HepG2 (cell line): ENCODE measurements around the gene AMIGO1. TPM values are rescaled to one million over a fixed set of nuclear protein-coding genes. Genes with fewer than 3 reads are reported as not detected.

Experiments
- ARNT2 ChIP-seq: sonication (generic); formaldehyde crosslinking; IDR thresholded peaks from 2 replicates; pipeline ENCODE4 v1.8.0; 2022; ENCODE audit warnings: mild to moderate bottlenecking, low read depth, missing genetic modification reagents, moderate library complexity
- ATF3 ChIP-seq: sonication (generic); formaldehyde crosslinking; IDR thresholded peaks from 2 replicates; pipeline ENCODE4 v1.4.0; 2020; ENCODE audit warnings: missing genetic modification reagents
- DZIP1 ChIP-seq: sonication (generic); formaldehyde crosslinking; IDR thresholded peaks from 2 replicates; pipeline ENCODE4 v1.5.0; 2020; ENCODE audit warnings: mild to moderate bottlenecking, missing genetic modification reagents
- ETV6 ChIP-seq: sonication (generic); formaldehyde crosslinking; conservative IDR thresholded peaks from 2 replicates; pipeline ENCODE4 v1.4.0; 2020; ENCODE audit warnings: missing genetic modification reagents
- FOXK1 ChIP-seq: sonication (generic); formaldehyde crosslinking; IDR thresholded peaks from 2 replicates; pipeline ENCODE4 v1.4.0; 2020; ENCODE audit warnings: low read depth, missing genetic modification reagents, borderline replicate concordance
- HMG20B ChIP-seq: conservative IDR thresholded peaks from 2 replicates; pipeline ENCODE4 v1.6.1; 2016; ENCODE audit warnings: missing genetic modification reagents, missing compliant biosample characterization
- HNF4A ChIP-seq: sonication (generic); formaldehyde crosslinking; IDR thresholded peaks from 2 replicates; pipeline ENCODE4 v1.4.0; 2020; ENCODE audit warnings: missing genetic modification reagents
- JUNB ChIP-seq: sonication (generic); formaldehyde crosslinking; IDR thresholded peaks from 2 replicates; pipeline ENCODE4 v1.8.0; 2022; ENCODE audit warnings: missing genetic modification reagents, mild to moderate bottlenecking, borderline replicate concordance
- SAFB2 ChIP-seq: sonication (generic); formaldehyde crosslinking; IDR thresholded peaks from 2 replicates; pipeline ENCODE4 v1.5.1; 2020; ENCODE audit warnings: missing genetic modification reagents, low read depth, mild to moderate bottlenecking, borderline replicate concordance
- SMC3 ChIP-seq: IDR thresholded peaks from 2 replicates; pipeline ENCODE4 v1.6.1; 2011; ENCODE audit warnings: low read length, improper control_type of control experiment
- SP4 ChIP-seq: sonication (generic); formaldehyde crosslinking; IDR thresholded peaks from 2 replicates; pipeline ENCODE4 v1.8.1; 2023; ENCODE audit warnings: mild to moderate bottlenecking, missing genetic modification reagents
- TFDP1 ChIP-seq: IDR thresholded peaks from 2 replicates; pipeline ENCODE4 v1.6.1; 2016; ENCODE audit warnings: missing compliant biosample characterization, missing genetic modification reagents, borderline replicate concordance
- YY1 ChIP-seq: IDR thresholded peaks from 2 replicates; pipeline ENCODE4 v1.6.1; 2011; ENCODE audit warnings: low read length, low read depth, moderate library complexity, mild to moderate bottlenecking; ENCODE audit not compliant: insufficient read depth, insufficient replicate concordance
- ZBTB46 ChIP-seq: sonication (generic); formaldehyde crosslinking; IDR thresholded peaks from 2 replicates; pipeline ENCODE4 v1.4.0; 2020; ENCODE audit warnings: mild to moderate bottlenecking, missing genetic modification reagents, borderline replicate concordance
- ZNF274 ChIP-seq: sonication (generic); formaldehyde crosslinking; IDR thresholded peaks from 2 replicates; pipeline ENCODE4 v1.5.1; 2020; ENCODE audit warnings: mild to moderate bottlenecking, missing genetic modification reagents
- ZNF281 ChIP-seq: sonication (generic); formaldehyde crosslinking; IDR thresholded peaks from 2 replicates; pipeline ENCODE4 v1.4.0; 2020; ENCODE audit warnings: missing genetic modification reagents, borderline replicate concordance
- ZNF33B ChIP-seq: sonication (generic); formaldehyde crosslinking; IDR thresholded peaks from 2 replicates; pipeline ENCODE4 v1.5.1; 2020; ENCODE audit warnings: mild to moderate bottlenecking, missing genetic modification reagents
- ZNF468 ChIP-seq: sonication (generic); formaldehyde crosslinking; IDR thresholded peaks from 2 replicates; pipeline ENCODE4 v1.8.0; 2022; ENCODE audit warnings: mild to moderate bottlenecking, moderate library complexity, missing genetic modification reagents
- ZNF761 ChIP-seq: sonication (generic); formaldehyde crosslinking; conservative IDR thresholded peaks from 2 replicates; pipeline ENCODE4 v1.4.0; 2020; ENCODE audit warnings: mild to moderate bottlenecking, missing genetic modification reagents
- ZNF790 ChIP-seq: sonication (generic); formaldehyde crosslinking; IDR thresholded peaks from 2 replicates; pipeline ENCODE4 v1.8.0; 2022; ENCODE audit warnings: missing genetic modification reagents, mild to moderate bottlenecking, borderline replicate concordance
- polyA plus RNA-seq, 8 experiments: library from polyadenylated mRNA; depleted of rRNA in 3 of 8; stranded (reverse) in 7 of 8; unstranded in 1 of 8; fragments of >200 nt; fragmentation: Illumina TruSeq in 4 of 8; extraction: Trizol in 4 of 8; gene quantifications; 2 replicates each; pipeline versions ENCODE4 v1.2.1 to v1.2.3, GENCODE V29; 2011 to 2016; ENCODE audit warnings: low read depth in 4 of 8, missing spikeins in 1 of 8, mixed read lengths in 1 of 8; ENCODE audit not compliant: insufficient read depth in 1 of 8
- total RNA-seq, 5 experiments: library from RNA; depleted of rRNA; stranded (reverse); fragments of >200 nt; fragmentation: Illumina TruSeq; extraction: Trizol; gene quantifications; 2 replicates each; pipeline ENCODE4 v1.2.3, GENCODE V29; 2016; ENCODE audit warnings: low read depth in 1 of 5

Gene AMIGO1
- total and polyA plus RNA-seq, 2 of the 13 experiments (the other 11 are each of a cell fraction or from before 2014, with no cell fraction given), result 0.40 to 1.3 TPM

GRCh38 chr1:109483672-109484518, 25.6 kb downstream of the AMIGO1 start, which contains the start of gene ATXN7L2 (continued):
- TF ChIP-seq ZNF281 (peak; percentile 63), SMC3 (no peak), ZNF790 (CRISPR knock-in tag) (no peak), HNF4A (no peak), TFDP1 (CRISPR knock-in tag) (no peak), HMG20B (CRISPR knock-in tag) (no peak), DZIP1 (peak; percentile 66; the same call in 1 of the 2 replicates), ATF3 (peak; percentile 39; the same call in 1 of the 2 replicates), SAFB2 (CRISPR knock-in tag) (no peak; the same call in 1 of the 2 replicates), SP4 (peak; percentile 53), ARNT2 (peak; percentile 66), ZNF33B (no peak), ZNF468 (CRISPR knock-in tag) (no peak), ETV6 (CRISPR knock-in tag) (peak; percentile 53; the same call in 1 of the 2 replicates), FOXK1 (peak; percentile 73; the same call in 1 of the 2 replicates), JUNB (CRISPR knock-in tag) (no peak), ZNF274 (CRISPR knock-in tag) (peak; percentile 53; the same call in 1 of the 2 replicates), YY1 (peak; percentile 97), ZNF761 (CRISPR knock-in tag) (peak; percentile 57; the same call in 1 of the 2 replicates), ZBTB46 (no peak)
